ENCODE data around the gene NRP1.

The NRP1 gene

GRCh38 chr10:33204031-33204430, 130.4 kb downstream of the NRP1 start:
- no peak for DNase-seq (ENCODE audit: extremely low spot score)
- ChIA-PET CTCF (no interaction called here), POLR2A (no interaction called here)
- TF ChIP-seq CTCF (IDR thresholded peaks at IDR 0.05; ENCODE audit: control extremely low read depth, extremely low read depth, low read depth, missing control alignments): no peak

- TF ChIP-seq CTCF (IDR thresholded peaks at IDR 0.05; ENCODE audit: control extremely low read depth, extremely low read depth, low read depth, missing control alignments): no peak
- POLR2A ChIA-PET: no interaction called here
- CTCF ChIA-PET: interaction anchor here (2.0 kb wide), 1 partner anchor 9 kb away, joined by 7 read pairs; no protein-coding TSS in a partner anchor
- no peak for DNase-seq (ENCODE audit: extremely low spot score)
Observed at GRCh38 chr10:33201971-33202370, 132.5 kb downstream of the NRP1 start.

GRCh38 chr10:33201056-33201780, 133.2 kb downstream of the NRP1 start:
- POLR2A ChIA-PET: no interaction called here
- CTCF ChIA-PET: interaction anchor here (2.0 kb wide), 1 partner anchor 8 kb away, joined by 7 read pairs; no protein-coding TSS in a partner anchor
- TF ChIP-seq CTCF (IDR thresholded peaks at IDR 0.05; ENCODE audit: control extremely low read depth, extremely low read depth, low read depth, missing control alignments): no peak
- no peak for DNase-seq (ENCODE audit: extremely low spot score)

- CTCF ChIA-PET: no interaction called here
- POLR2A ChIA-PET: no interaction called here
- no peak for DNase-seq (ENCODE audit: extremely low spot score)
Observed at GRCh38 chr10:33199731-33200232, 134.7 kb downstream of the NRP1 start.

GRCh38 chr10:33198610-33199009, 135.9 kb downstream of the NRP1 start:
- POLR2A ChIA-PET: no interaction called here
- CTCF ChIA-PET: no interaction called here

More at GRCh38 chr10:33199731-33200232, 134.7 kb downstream of the NRP1 start:
- no peak for TF ChIP-seq CTCF (IDR thresholded peaks at IDR 0.05; ENCODE audit: control extremely low read depth, extremely low read depth, low read depth, missing control alignments)

More at GRCh38 chr10:33198610-33199009, 135.9 kb downstream of the NRP1 start:
- TF ChIP-seq CTCF (IDR thresholded peaks at IDR 0.05; ENCODE audit: control extremely low read depth, extremely low read depth, low read depth, missing control alignments): no peak
- DNase-seq (ENCODE audit: extremely low spot score): no peak

Measured in GM10248 (cell line).